ENCODE data around the gene PRICKLE4. TPM values are rescaled to one million over a fixed set of nuclear protein-coding genes. Genes with fewer than 3 reads are reported as not detected.

The PRICKLE4 gene
- total RNA-seq, 2 experiments from 2014 or later: 1.8 to 2.6 TPM

GRCh38 chr6:41734666-41735426 lies 45.7 kb upstream of the PRICKLE4 start:
- BruUV-seq (replicated peaks): no TSS peak
- intact Hi-C loops (cut with micrococcal nuclease; ENCODE audit: unreplicated experiment): loop anchor here (1.0 to 5.0 kb wide), 7 partner anchors 38 to 717 kb away; partner anchors contain the start of genes NFYA, OARD1 and TRERF1

GRCh38 chr6:41735427-41736185 lies 45.0 kb upstream of the PRICKLE4 start, which contains the start of gene TFEB:
TSS of gene TFEB (minus strand) at chr6:41735608. CDS start at chr6:41691213, 44,395 bp downstream.
- peak within 1 kb of the TSS; percentile 60 for H2AFZ ChIP-seq (ENCODE audit: low read length)
- no peaks in the 10 kb centered on the region for H3K9me3 ChIP-seq (ENCODE audit: low read length)
- peak within 1 kb of the TSS; percentile 94 for H3K27ac ChIP-seq (ENCODE audit: low read depth, low read length, poor library complexity, severe bottlenecking)
- CTCF ChIA-PET (ENCODE audit: unreplicated experiment): interaction anchor here (1.1 kb wide), 1 partner anchor 31 kb away, joined by 3 read pairs; no protein-coding TSS in a partner anchor
- H3K4me1 ChIP-seq (ENCODE audit: insufficient read depth, low read length, poor library complexity, severe bottlenecking): peaks cover 42% of the 10 kb centered on the region
- no TSS peak for BruUV-seq (replicated peaks)
- no peaks in the 10 kb centered on the region for H3K36me3 ChIP-seq (ENCODE audit: insufficient read depth, low read length)
- H3K79me2 ChIP-seq (ENCODE audit: insufficient read depth, low read depth, low read length): peaks cover 32% of the 10 kb centered on the region
- peak within 1 kb of the TSS; percentile 91 for H3K4me3 ChIP-seq (ENCODE audit: low read depth, low read length, poor library complexity, severe bottlenecking)
- no peaks in the 10 kb centered on the region for H4K20me1 ChIP-seq (ENCODE audit: insufficient read depth, low read length)
- POLR2A ChIA-PET: interaction anchor here (0.6 to 8.3 kb wide), 3 partner anchors 13 to 82 kb away, joined by 5 to 118 read pairs (median 31); no protein-coding TSS in a partner anchor
- TF ChIP-seq EZH2phosphoT487 (IDR thresholded peaks at IDR 0.05; ENCODE audit: borderline replicate concordance, low read depth, low read length) (no peak), CTCF (conservative IDR thresholded peaks at IDR 0.05; ENCODE audit: low read length) (peak; percentile 76)
- DNase-seq (ENCODE audit: low spot score): peak; percentile 93
- H3K4me2 ChIP-seq (ENCODE audit: low read length): peak within 1 kb of the TSS; percentile 97
- intact Hi-C loops (cut with micrococcal nuclease; ENCODE audit: unreplicated experiment): loop anchor here (1.0 to 2.0 kb wide), 4 partner anchors 41 to 309 kb away; no protein-coding TSS in a partner anchor
- H3K9me2 ChIP-seq (ENCODE audit: insufficient read depth, low read length): no peaks in the 10 kb centered on the region

More at GRCh38 chr6:41734666-41735426, 45.7 kb upstream of the PRICKLE4 start:
- H4K20me1 ChIP-seq (ENCODE audit: insufficient read depth, low read length): no peaks in the 10 kb centered on the region
- H3K9me2 ChIP-seq (ENCODE audit: insufficient read depth, low read length): no peaks in the 10 kb centered on the region
- H2AFZ ChIP-seq (ENCODE audit: low read length): peak overlapping the region; percentile 57
- peak overlapping the region; percentile 94 for H3K27ac ChIP-seq (ENCODE audit: low read depth, low read length, poor library complexity, severe bottlenecking)
- DNase-seq (ENCODE audit: low spot score): peak; percentile 80
- POLR2A ChIA-PET: interaction anchor here (0.5 to 8.3 kb wide), 9 partner anchors 12 to 277 kb away, joined by 3 to 118 read pairs (median 8); partner anchors contain the start of gene PRICKLE4
- peak overlapping the region; percentile 91 for H3K4me3 ChIP-seq (ENCODE audit: low read depth, low read length, poor library complexity, severe bottlenecking)
- TF ChIP-seq EZH2phosphoT487 (IDR thresholded peaks at IDR 0.05; ENCODE audit: borderline replicate concordance, low read depth, low read length) (no peak), CTCF (conservative IDR thresholded peaks at IDR 0.05; ENCODE audit: low read length) (no peak)
- peaks cover 39% of the 10 kb centered on the region for H3K79me2 ChIP-seq (ENCODE audit: insufficient read depth, low read depth, low read length)
- H3K36me3 ChIP-seq (ENCODE audit: insufficient read depth, low read length): no peaks in the 10 kb centered on the region
- H3K9me3 ChIP-seq (ENCODE audit: low read length): no peaks in the 10 kb centered on the region
- CTCF ChIA-PET (ENCODE audit: unreplicated experiment): interaction anchor here (0.6 to 3.0 kb wide), 5 partner anchors 11 to 45 kb away, joined by 6 to 41 read pairs (median 6); no protein-coding TSS in a partner anchor
- H3K4me1 ChIP-seq (ENCODE audit: insufficient read depth, low read length, poor library complexity, severe bottlenecking): peaks cover 50% of the 10 kb centered on the region
- H3K4me2 ChIP-seq (ENCODE audit: low read length): peak overlapping the region; percentile 97

Measured in OCI-LY7 (cell line).